H1 (cell line): ENCODE results near the gene LURAP1L. TPM values are rescaled to one million over a fixed set of nuclear protein-coding genes. Genes with fewer than 3 reads are reported as not detected.
A peak's percentile ranks its signal among the peaks of the same experiment; 100 is the strongest.

Experiments used
- CTCF ChIA-PET: fragments of 300-600 bp; sonication (Branson Sonifier 250); formaldehyde crosslinking; loops from one replicate; lab custom pipeline; 2021; ENCODE audit not compliant: partially characterized antibody; lab: Charles Lee
- POLR2A ChIA-PET: fragments of 300-600 bp; sonication (Branson Sonifier 250); formaldehyde crosslinking; loops from one replicate; lab custom pipeline; 2021; ENCODE audit warnings: inconsistent platforms; ENCODE audit not compliant: partially characterized antibody; lab: Charles Lee
- DNase-seq, 2 experiments: peaks; one replicate each; pipeline versions ENCODE4 v3.0.0 to v3.0.0-alpha.2; 2010 to 2022; ENCODE audit warnings: low spot score in 2 of 2, low read depth in 1 of 2, mixed read lengths in 1 of 2
- FAIRE-seq: peaks from 2 replicates; lab custom pipeline; 2011; peaks lifted over from hg19 to GRCh38; lab: Jason Lieb, UNC
- H2AFZ ChIP-seq: 2 replicates; pipeline ENCODE4 v1.8.1; 2012; ENCODE audit warnings: low read length, inconsistent platforms
- H2AK5ac ChIP-seq: 2 replicates; pipeline ENCODE4 v1.6.1; 2013; ENCODE audit warnings: low read depth, low read length
- H2BK120ac ChIP-seq: replicated peaks from 2 replicates; pipeline ENCODE3; 2013; ENCODE audit warnings: low read depth, low read length, inconsistent platforms
- H2BK12ac ChIP-seq: 2 replicates; pipeline ENCODE4 v1.6.1; 2013; ENCODE audit warnings: low read depth, low read length
- H2BK15ac ChIP-seq: 2 replicates; pipeline ENCODE4 v1.6.1; 2013; ENCODE audit warnings: low read length
- H2BK20ac ChIP-seq: 2 replicates; pipeline ENCODE4 v1.6.1; 2013; ENCODE audit warnings: low read length
- H2BK5ac ChIP-seq: 2 replicates; pipeline ENCODE4 v1.6.1; 2013; ENCODE audit warnings: low read depth, low read length
- H3K14ac ChIP-seq: 2 replicates; pipeline ENCODE4 v1.6.1; 2013; ENCODE audit warnings: inconsistent platforms; ENCODE audit not compliant: insufficient read length
- H3K18ac ChIP-seq: 2 replicates; pipeline ENCODE4 v1.6.1; 2013; ENCODE audit warnings: low read length; ENCODE audit errors: extremely low read depth
- H3K23ac ChIP-seq: 2 replicates; pipeline ENCODE4 v1.6.1; 2013; ENCODE audit warnings: inconsistent platforms; ENCODE audit not compliant: insufficient read length
- H3K23me2 ChIP-seq: 2 replicates; pipeline ENCODE4 v1.6.1; 2013; ENCODE audit warnings: low read depth, low read length
- H3K27ac ChIP-seq: 2 replicates; pipeline ENCODE4 v1.6.1; 2011; ENCODE audit warnings: low read depth, low read length, inconsistent platforms
- H3K27me3 ChIP-seq, 4 experiments: replicated peaks in 1 of 4; 1 replicate in 1 of 4; 2 replicates in 3 of 4; pipeline versions ENCODE4 v1.6.1 to v1.8.1; 2011 to 2013; ENCODE audit warnings: low read length in 3 of 4, mild to moderate bottlenecking in 3 of 4, inconsistent platforms in 2 of 4, mixed read lengths in 2 of 4, moderate library complexity in 1 of 4; ENCODE audit not compliant: control insufficient read depth in 3 of 4, insufficient read depth in 3 of 4; ENCODE audit errors: extremely low read depth in 1 of 4
- H3K36me3 ChIP-seq, 4 experiments: 2 replicates each; pipeline versions ENCODE4 v1.6.1 to v1.8.1; 2011 to 2013; ENCODE audit warnings: mild to moderate bottlenecking in 4 of 4, low read length in 3 of 4, moderate library complexity in 2 of 4, control low read depth in 1 of 4, inconsistent platforms in 1 of 4; ENCODE audit not compliant: insufficient read depth in 4 of 4, control insufficient read depth in 2 of 4
- H3K4ac ChIP-seq: replicated peaks from 2 replicates; pipeline ENCODE3; 2013; ENCODE audit warnings: low read length, low read depth, mixed read lengths, inconsistent platforms; ENCODE audit not compliant: insufficient read length
- H3K4me1 ChIP-seq, 4 experiments: replicated peaks in 1 of 4; 1 replicate in 1 of 4; 2 replicates in 3 of 4; pipeline versions ENCODE4 v1.6.1 to v1.8.1; 2011 to 2013; ENCODE audit warnings: low read length in 3 of 4, inconsistent platforms in 2 of 4, mixed read lengths in 1 of 4; ENCODE audit not compliant: insufficient read depth in 4 of 4, control insufficient read depth in 3 of 4
- H3K4me2 ChIP-seq, 2 experiments: 2 replicates each; pipeline versions ENCODE4 v1.6.1 to v1.8.1; 2011 to 2013; ENCODE audit warnings: low read depth in 2 of 2, low read length in 2 of 2, control low read depth in 1 of 2, inconsistent platforms in 1 of 2, mild to moderate bottlenecking in 1 of 2; ENCODE audit not compliant: insufficient read depth in 1 of 2
- H3K4me3 ChIP-seq, 4 experiments: fragments of 200-600, 300-600 bp in 1 of 4; sonication (generic), shearing (Covaris generic), sonication (Bioruptor Twin) in 1 of 4; 2 replicates each; pipeline versions ENCODE4 v1.5.1 to v1.8.1; 2011 to 2016; ENCODE audit warnings: low read length in 4 of 4, low read depth in 3 of 4, control low read depth in 2 of 4, inconsistent platforms in 2 of 4, mild to moderate bottlenecking in 2 of 4, mixed read lengths in 1 of 4, moderate library complexity in 1 of 4; ENCODE audit not compliant: insufficient read depth in 2 of 4; ENCODE audit errors: extremely low read depth in 1 of 4
- H3K56ac ChIP-seq: replicated peaks from 2 replicates; pipeline ENCODE3; 2013; ENCODE audit warnings: low read depth, mild to moderate bottlenecking, mixed read lengths, low read length, inconsistent platforms; ENCODE audit not compliant: insufficient read length
- H3K79me1 ChIP-seq: 2 replicates; pipeline ENCODE4 v1.6.1; 2013; ENCODE audit warnings: low read depth, low read length, control low read depth
- H3K79me2 ChIP-seq, 2 experiments: 2 replicates each; pipeline versions ENCODE4 v1.6.1 to v1.8.1; 2012 to 2013; ENCODE audit warnings: low read length in 2 of 2, mild to moderate bottlenecking in 2 of 2, inconsistent platforms in 1 of 2; ENCODE audit not compliant: insufficient read depth in 2 of 2, control insufficient read depth in 1 of 2
- H3K9ac ChIP-seq, 4 experiments: replicated peaks in 1 of 4; 1 replicate in 1 of 4; 2 replicates in 3 of 4; pipeline versions ENCODE4 v1.6.1 to v1.8.1; 2011 to 2013; ENCODE audit warnings: low read depth in 3 of 4, low read length in 3 of 4, control low read depth in 2 of 4, mild to moderate bottlenecking in 2 of 4, moderate library complexity in 2 of 4, inconsistent platforms in 1 of 4; ENCODE audit errors: extremely low read depth in 1 of 4
- H3K9me3 ChIP-seq, 2 experiments: 2 replicates each; pipeline versions ENCODE4 v1.6.1 to v1.8.1; 2012 to 2013; ENCODE audit warnings: mild to moderate bottlenecking in 2 of 2, moderate library complexity in 2 of 2, control low read depth in 1 of 2, inconsistent platforms in 1 of 2, low read depth in 1 of 2, low read length in 1 of 2, mixed read lengths in 1 of 2; ENCODE audit not compliant: insufficient read depth in 2 of 2
- H4K20me1 ChIP-seq, 2 experiments: replicated peaks in 1 of 2; 2 replicates each; pipeline versions ENCODE3 to v1.8.1; 2011 to 2013; ENCODE audit warnings: inconsistent platforms in 2 of 2, low read length in 2 of 2, mild to moderate bottlenecking in 1 of 2; ENCODE audit not compliant: insufficient read depth in 2 of 2, control insufficient read depth in 1 of 2
- H4K5ac ChIP-seq: 2 replicates; pipeline ENCODE4 v1.6.1; 2013; ENCODE audit warnings: low read length, low read depth, mixed read lengths, inconsistent platforms; ENCODE audit not compliant: insufficient read length
- H4K8ac ChIP-seq: 2 replicates; pipeline ENCODE4 v1.8.0; 2013; ENCODE audit warnings: mild to moderate bottlenecking, moderate library complexity, low read length, inconsistent platforms; ENCODE audit not compliant: insufficient read depth; ENCODE audit errors: extremely low read depth
- H4K91ac ChIP-seq: replicated peaks from 2 replicates; pipeline ENCODE3; 2013; ENCODE audit warnings: low read length, mixed read lengths, inconsistent platforms; ENCODE audit not compliant: insufficient read length
- ASH2L ChIP-seq: fragments of 200-600, 300-600 bp; sonication (generic); IDR thresholded peaks from one replicate; pipeline ENCODE4 v1.7.1; 2017; ENCODE audit warnings: low read length
- POLR2AphosphoS5 ChIP-seq: IDR thresholded peaks from 2 replicates; pipeline ENCODE4 v1.6.1; 2011; ENCODE audit warnings: low read depth, low read length
- RXRA ChIP-seq: IDR thresholded peaks from 2 replicates; pipeline ENCODE4 v1.6.1; 2011; ENCODE audit warnings: low read depth, mild to moderate bottlenecking, low read length, moderate library complexity; ENCODE audit not compliant: insufficient read depth
- WGBS, 2 experiments: shearing (Covaris generic) in 1 of 2; methylation state at CpG; one replicate each; pipeline versions ENCODE4 v1.1.6 to v1.1.7; 2013 to 2015; ENCODE audit warnings: low lambda C conversion rate in 2 of 2, mixed read lengths in 2 of 2, inconsistent platforms in 1 of 2, low coverage in 1 of 2, missing lambda C conversion rate in 1 of 2; ENCODE audit not compliant: insufficient replicate concordance in 2 of 2, insufficient coverage in 1 of 2, insufficient read length in 1 of 2; ENCODE audit errors: extremely low coverage in 1 of 2, missing lambda C conversion rate in 1 of 2; 5-methylcytosine and 5-hydroxymethylcytosine counted together
- polyA plus RNA-seq, 7 experiments: library from polyadenylated mRNA; depleted of rRNA in 3 of 7; stranded (reverse) in 5 of 7; unstranded in 2 of 7; fragments of >200 nt in 5 of 7; fragments of 200-250 nt in 2 of 7; gene quantifications; 1 replicate in 5 of 7; 2 replicates in 1 of 7; 4 replicates in 1 of 7; pipeline versions ENCODE4 v1.2.1 to v1.2.3, GENCODE V29; 2011 to 2013; ENCODE audit warnings: missing spikeins in 2 of 7, mixed read lengths in 2 of 7
- total RNA-seq: library from RNA; stranded (reverse); fragmentation: NEBNext Ultra II Directional; extraction: Animal tissue kit (Norgen Biotek cat#: 25700); gene quantifications from 2 replicates; pipeline ENCODE4 v1.2.1, GENCODE V29; 2021
- TF ChIP-seq, protein P1 (sequence below): IDR thresholded peaks from 2 replicates; pipeline ENCODE4 v1.6.1; 2011; ENCODE audit warnings: low read length, improper control_type of control experiment

The LURAP1L gene
- total and polyA plus RNA-seq, 2 of the 8 experiments (the other 6 are each of a cell fraction or from before 2014, with no cell fraction given), result 0.63 to 1.2 TPM

DNA sequence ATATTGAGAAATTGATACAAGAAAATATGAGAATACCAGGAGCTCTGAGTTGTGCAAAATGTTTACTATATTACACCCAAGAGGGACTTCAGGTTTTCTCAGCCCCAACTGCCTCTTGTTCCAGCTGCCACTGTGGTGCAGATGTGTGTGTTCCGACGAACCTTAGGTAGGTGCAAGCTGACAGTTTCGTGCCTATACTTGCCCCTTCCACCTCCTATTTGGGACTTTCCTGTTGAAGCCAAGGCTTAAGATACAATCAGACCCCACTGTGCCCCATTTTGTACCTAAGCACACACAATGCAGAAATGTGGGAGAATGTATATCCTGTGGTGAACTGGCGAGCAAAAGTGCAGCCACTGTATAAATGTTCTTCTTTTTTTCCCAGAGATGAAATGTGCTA is 80.2 kb downstream of the LURAP1L start:
- Histone ChIP-seq H3K79me1 (no peaks in the 10 kb centered on the region), H3K4me1 (peaks cover 0 to 2% (median 0%) of the 10 kb centered on the region in 4 experiments; a peak in 1 of 7 replicates), H3K23me2 (no peaks in the 10 kb centered on the region), H3K4me3 (no peak overlapping the region), H3K27ac (no peak overlapping the region), H2BK20ac (no peak overlapping the region), H3K23ac (no peak overlapping the region), H3K4me2 (no peak overlapping the region), H2BK12ac (no peak overlapping the region; the same call in 1 of the 2 replicates), H4K91ac (no peak overlapping the region), H3K14ac (no peak overlapping the region), H3K36me3 (no peaks in the 10 kb centered on the region), H3K56ac (no peak overlapping the region), H2AK5ac (no peak overlapping the region), H3K18ac (no peak overlapping the region), H2BK15ac (no peak overlapping the region), H4K5ac (no peak overlapping the region), H2BK5ac (no peak overlapping the region), H3K9me3 (no peaks in the 10 kb centered on the region), H3K27me3 (no peaks in the 10 kb centered on the region), H2BK120ac (no peak overlapping the region), H4K8ac (no peak overlapping the region), H3K4ac (no peak overlapping the region), H2AFZ (peak overlapping the region; percentile 23; the same call in 1 of the 2 replicates), H3K79me2 (no peaks in the 10 kb centered on the region), H3K9ac (no peak overlapping the region), H4K20me1 (no peaks in the 10 kb centered on the region)
- no peak for DNase-seq
- POLR2A ChIA-PET, result no interaction called here
- CTCF ChIA-PET, result interaction anchor here (0.5 to 1.6 kb wide), 3 partner anchors 13 to 153 kb away, joined by 4 to 6 read pairs (median 5); no protein-coding TSS in a partner anchor
- FAIRE-seq, result no peak
- 94% methylated on average over 4 of the region's 4 CpGs; no CpG with 5 or more reads in 1 of the 2 experiments for WGBS, 2 experiments
- no peak for TF ChIP-seq RXRA
- TF ChIP-seq, protein P1, sequence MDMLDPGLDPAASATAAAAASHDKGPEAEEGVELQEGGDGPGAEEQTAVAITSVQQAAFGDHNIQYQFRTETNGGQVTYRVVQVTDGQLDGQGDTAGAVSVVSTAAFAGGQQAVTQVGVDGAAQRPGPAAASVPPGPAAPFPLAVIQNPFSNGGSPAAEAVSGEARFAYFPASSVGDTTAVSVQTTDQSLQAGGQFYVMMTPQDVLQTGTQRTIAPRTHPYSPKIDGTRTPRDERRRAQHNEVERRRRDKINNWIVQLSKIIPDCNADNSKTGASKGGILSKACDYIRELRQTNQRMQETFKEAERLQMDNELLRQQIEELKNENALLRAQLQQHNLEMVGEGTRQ, result no peak
- no peak for TF ChIP-seq ASH2L
- TF ChIP-seq POLR2AphosphoS5, result no peak
